HEK293T (cell line): ENCODE results near the gene FAM107B.
"Not testable (repeated sequence)": the region's sequence is repeated elsewhere in the genome, so short reads cannot be mapped to it uniquely, and the experiment has no call there.

Experiments
- CTCF ChIA-PET: fragments of 350-600 bp; formaldehyde crosslinking; extraction: SDS; loops from one replicate; lab custom pipeline; 2021; ENCODE audit warnings: antibody characterized with exemption, inconsistent platforms; lab: Yijun Ruan, JAX
- POLR2A ChIA-PET: fragments of 350-600 bp; formaldehyde crosslinking; extraction: SDS; loops from one replicate; lab custom pipeline; 2020; ENCODE audit warnings: antibody characterized with exemption, inconsistent platforms; lab: Yijun Ruan, JAX
- DNase-seq: peaks from one replicate; pipeline ENCODE4 v3.0.0; 2012; ENCODE audit warnings: mixed read lengths; ENCODE audit errors: extremely low spot score
- ARNT ChIP-seq: fragments of 450-650 bp; IDR thresholded peaks from 2 replicates; pipeline ENCODE4 v1.6.1; 2017; ENCODE audit warnings: mild to moderate bottlenecking
- BHLHE40 ChIP-seq: fragments of 450-650 bp; IDR thresholded peaks from 2 replicates; pipeline ENCODE4 v1.6.1; 2016; ENCODE audit warnings: mild to moderate bottlenecking, moderate library complexity, borderline replicate concordance
- CTBP1 ChIP-seq: fragments of 450-650 bp; IDR thresholded peaks from 2 replicates; pipeline ENCODE4 v1.6.1; 2016; ENCODE audit warnings: borderline replicate concordance
- ELF4 ChIP-seq: fragments of 450-650 bp; IDR thresholded peaks from 2 replicates; pipeline ENCODE4 v1.6.1; 2017; ENCODE audit warnings: antibody characterized with exemption
- FOXA1 ChIP-seq: fragments of 450-650 bp; IDR thresholded peaks from 2 replicates; pipeline ENCODE4 v1.6.1; 2016; ENCODE audit warnings: mild to moderate bottlenecking
- FOXK2 ChIP-seq: fragments of 450-650 bp; IDR thresholded peaks from 2 replicates; pipeline ENCODE4 v1.6.1; 2016; ENCODE audit warnings: mild to moderate bottlenecking
- FOXM1 ChIP-seq: fragments of 450-650 bp; IDR thresholded peaks from 2 replicates; pipeline ENCODE4 v1.6.1; 2017; ENCODE audit warnings: mild to moderate bottlenecking, borderline replicate concordance
- HDGF ChIP-seq: fragments of 450-650 bp; IDR thresholded peaks from 2 replicates; pipeline ENCODE4 v1.6.1; 2017; ENCODE audit warnings: antibody characterized with exemption, borderline replicate concordance
- L3MBTL2 ChIP-seq: fragments of 450-650 bp; conservative IDR thresholded peaks from 2 replicates; pipeline ENCODE4 v1.6.1; 2016; ENCODE audit warnings: mild to moderate bottlenecking
- LEF1 ChIP-seq: fragments of 450-650 bp; IDR thresholded peaks from 2 replicates; pipeline ENCODE4 v1.6.1; 2017; ENCODE audit warnings: mild to moderate bottlenecking, borderline replicate concordance
- NFRKB ChIP-seq: fragments of 450-650 bp; IDR thresholded peaks from 2 replicates; pipeline ENCODE4 v1.6.1; 2016; ENCODE audit warnings: mild to moderate bottlenecking, moderate library complexity
- PKNOX1 ChIP-seq: fragments of 450-650 bp; IDR thresholded peaks from 2 replicates; pipeline ENCODE4 v1.6.1; 2016
- SP1 ChIP-seq: fragments of 450-650 bp; IDR thresholded peaks from 2 replicates; pipeline ENCODE4 v1.6.1; 2017
- SUZ12 ChIP-seq: fragments of 450-650 bp; IDR thresholded peaks from 2 replicates; pipeline ENCODE4 v1.6.1; 2016; ENCODE audit warnings: mild to moderate bottlenecking
- TARDBP ChIP-seq: fragments of 450-650 bp; IDR thresholded peaks from 2 replicates; pipeline ENCODE4 v1.6.1; 2016
- ZNF384 ChIP-seq: fragments of 450-650 bp; IDR thresholded peaks from 2 replicates; pipeline ENCODE4 v1.6.1; 2016

The FAM107B gene

GRCh38 chr10:14820010-14820774, 45.5 kb upstream of the FAM107B start:
- no peak for DNase-seq
- ChIA-PET CTCF (interaction anchor here (0.6 to 0.7 kb wide), 2 partner anchors 286 to 328 kb away, joined by 3 to 5 read pairs; no protein-coding TSS in a partner anchor), POLR2A (no interaction called here)
- TF ChIP-seq LEF1: no peak
- TF ChIP-seq TARDBP: no peak
- TF ChIP-seq PKNOX1: no peak
- TF ChIP-seq FOXK2: no peak
- TF ChIP-seq ELF4: no peak
- no peak for TF ChIP-seq L3MBTL2
- TF ChIP-seq SUZ12: no peak
- no peak for TF ChIP-seq CTBP1
- no peak for TF ChIP-seq FOXM1
- TF ChIP-seq ZNF384: no peak
- no peak for TF ChIP-seq FOXA1
- no peak for TF ChIP-seq NFRKB
- TF ChIP-seq ARNT: no peak
- no peak for TF ChIP-seq SP1
- no peak for TF ChIP-seq BHLHE40
- no peak for TF ChIP-seq HDGF

- DNase-seq, POLR2A ChIA-PET, CTCF ChIA-PET: not testable (repeated sequence)
Observed at GRCh38 chr10:14816717-14817116, 42.0 kb upstream of the FAM107B start.

DNA sequence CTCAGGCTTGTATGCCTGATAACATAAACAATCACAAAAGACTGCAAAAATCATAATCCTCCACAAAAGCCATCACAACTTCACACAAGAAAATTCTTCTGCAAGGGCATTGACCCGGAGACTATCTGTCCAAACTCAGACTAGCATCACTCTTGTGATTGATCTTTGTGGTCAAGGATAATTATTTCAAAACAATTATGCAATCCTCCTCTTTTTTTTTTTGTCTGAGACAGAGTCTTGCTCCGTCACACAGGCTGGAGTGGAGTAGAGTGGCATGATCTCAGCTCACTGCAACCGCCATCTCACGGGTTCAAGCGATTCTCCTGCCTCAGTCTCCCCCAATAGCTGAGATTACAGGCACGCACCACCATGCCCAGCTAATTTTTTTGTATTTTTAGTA, 41.0 kb upstream of the FAM107B start:
- ChIA-PET CTCF (interaction anchor here (0.5 to 0.6 kb wide), 2 partner anchors 9 to 131 kb away, joined by 4 to 8 read pairs; no protein-coding TSS in a partner anchor), POLR2A (no interaction called here)

GRCh38 chr10:14812271-14812670, 37.6 kb upstream of the FAM107B start:
- no peak for DNase-seq
- CTCF ChIA-PET: interaction anchor here (1.2 kb wide), 1 partner anchor 11 kb away, joined by 3 read pairs; no protein-coding TSS in a partner anchor
- TF ChIP-seq TARDBP (no peak), HDGF (no peak), SP1 (no peak), CTBP1 (no peak), ZNF384 (no peak), L3MBTL2 (no peak), LEF1 (no peak), ARNT (no peak), SUZ12 (no peak), FOXA1 (no peak), ELF4 (no peak), FOXK2 (no peak), PKNOX1 (no peak), FOXM1 (no peak), NFRKB (no peak), BHLHE40 (no peak)
- POLR2A ChIA-PET: no interaction called here

More for the DNA sequence above, 41.0 kb upstream of the FAM107B start:
- no peak for DNase-seq
- TF ChIP-seq BHLHE40: no peak
- TF ChIP-seq TARDBP: no peak
- no peak for TF ChIP-seq SP1

- no peak for TF ChIP-seq FOXK2
- TF ChIP-seq SUZ12: no peak
- no peak for TF ChIP-seq BHLHE40
- no peak for TF ChIP-seq LEF1
- no peak for TF ChIP-seq FOXM1
- no peak for TF ChIP-seq HDGF
- TF ChIP-seq NFRKB: no peak
- no peak for TF ChIP-seq ZNF384
- TF ChIP-seq L3MBTL2: no peak
- TF ChIP-seq SP1: no peak
- CTCF ChIA-PET: interaction anchor here (1.2 kb wide), 1 partner anchor 12 kb away, joined by 3 read pairs; no protein-coding TSS in a partner anchor
- no peak for DNase-seq
- POLR2A ChIA-PET: no interaction called here
Observed at GRCh38 chr10:14810969-14811953, 36.6 kb upstream of the FAM107B start.

DNA sequence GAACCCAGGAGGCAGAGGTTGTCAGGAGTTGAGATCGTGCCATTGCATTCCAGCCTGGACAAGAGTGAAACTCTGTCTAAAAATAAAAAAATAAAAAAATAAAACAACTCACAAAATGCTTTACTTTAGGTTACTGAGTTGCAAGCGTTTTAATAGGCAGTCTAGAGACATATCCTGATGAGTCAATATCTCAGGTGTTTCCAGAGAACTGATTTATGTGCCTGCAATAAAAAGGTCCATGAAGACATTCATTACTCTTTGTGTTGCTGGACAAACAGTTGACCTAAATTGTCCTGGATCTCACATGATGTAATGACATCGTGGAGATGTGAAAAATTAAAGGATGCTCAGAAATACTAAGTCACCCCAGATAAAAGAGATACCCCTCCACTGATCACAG, 31.6 kb upstream of the FAM107B start:
- ChIA-PET POLR2A (no interaction called here), CTCF (no interaction called here)
- TF ChIP-seq TARDBP (no peak), HDGF (no peak), FOXA1 (no peak), ELF4 (no peak), ARNT (no peak), CTBP1 (no peak), PKNOX1 (no peak), SP1 (no peak), L3MBTL2 (no peak), SUZ12 (no peak), ZNF384 (no peak), FOXM1 (no peak), FOXK2 (no peak), NFRKB (no peak), BHLHE40 (no peak), LEF1 (no peak)
- DNase-seq: no peak
